Esophagus squamous epithelium (tissue), 5 donors: ENCODE results near the gene IPCEF1. TPM values are rescaled to one million over a fixed set of nuclear protein-coding genes. Genes with fewer than 3 reads are reported as not detected.

Experiments used
- DNase-seq: peaks from one replicate; lab custom pipeline; 2025; lab: John Stamatoyannopoulos, UW
- H3K27ac ChIP-seq, 4 donors: fragments of 200-600 bp; sonication (generic); one replicate each; pipeline ENCODE4 v1.5.1; 2016 to 2019; ENCODE audit warnings: mild to moderate bottlenecking in 1 of 4
- H3K27me3 ChIP-seq, 4 donors: fragments of 200-600 bp; sonication (generic); 1 replicate in 3 of 4; 2 replicates in 1 of 4; pipeline versions ENCODE4 v1.5.1 to v1.6.0; 2017 to 2021; ENCODE audit warnings: antibody characterized with exemption in 1 of 4
- H3K36me3 ChIP-seq, 3 donors: fragments of 200-600 bp; sonication (generic); one replicate each; pipeline ENCODE4 v1.5.1; 2016 to 2019
- H3K4me1 ChIP-seq, 3 donors: fragments of 200-600 bp; sonication (generic); one replicate each; pipeline ENCODE4 v1.5.1; 2017 to 2019
- H3K4me3 ChIP-seq, 4 donors: fragments of 200-600 bp; sonication (generic); 1 replicate in 3 of 4; 2 replicates in 1 of 4; pipeline ENCODE4 v1.5.1; 2016 to 2019; ENCODE audit warnings: mild to moderate bottlenecking in 2 of 4, moderate library complexity in 1 of 4
- H3K9me3 ChIP-seq, 3 donors: fragments of 200-600 bp; sonication (generic); one replicate each; pipeline ENCODE4 v1.5.1; 2016 to 2019
- POLR2A ChIP-seq, 4 donors: fragments of 450-650 bp; IDR thresholded peaks; one replicate each; pipeline ENCODE4 v1.6.1; 2017; ENCODE audit warnings: antibody characterized with exemption in 4 of 4, mild to moderate bottlenecking in 4 of 4, moderate library complexity in 3 of 4
- WGBS, 2 donors: methylation state at CpG; one replicate each; pipeline ENCODE4 v1.1.5; 2018; 5-methylcytosine and 5-hydroxymethylcytosine counted together
- intact Hi-C: fragments of 100-400 bp; cut with DNase I; formaldehyde crosslinking; loops from one replicate; pipeline ENCODE4 v1.15.0; 2022
- total RNA-seq, 4 donors: library from RNA; depleted of rRNA; stranded (reverse); fragments of >200 nt; gene quantifications; one replicate each; pipeline ENCODE4 v1.1.0, GENCODE V29; 2016
- TF ChIP-seq, protein P1 (sequence below), 6 experiments: fragments of 450-650 bp in 4 of 6; fragments of 200-600 bp in 2 of 6; sonication (generic) in 2 of 6; IDR thresholded peaks; one replicate each; pipeline ENCODE4 v1.5.1; 2016 to 2019; ENCODE audit warnings: antibody characterized with exemption in 6 of 6, mild to moderate bottlenecking in 4 of 6, moderate library complexity in 4 of 6
- donor health status: DM: yes; HTN: yes; CAD: no.

The IPCEF1 gene
- total RNA-seq, 4 donors from 2014 or later, result 1.8 to 8.1 (median 3.5) TPM

DNA sequence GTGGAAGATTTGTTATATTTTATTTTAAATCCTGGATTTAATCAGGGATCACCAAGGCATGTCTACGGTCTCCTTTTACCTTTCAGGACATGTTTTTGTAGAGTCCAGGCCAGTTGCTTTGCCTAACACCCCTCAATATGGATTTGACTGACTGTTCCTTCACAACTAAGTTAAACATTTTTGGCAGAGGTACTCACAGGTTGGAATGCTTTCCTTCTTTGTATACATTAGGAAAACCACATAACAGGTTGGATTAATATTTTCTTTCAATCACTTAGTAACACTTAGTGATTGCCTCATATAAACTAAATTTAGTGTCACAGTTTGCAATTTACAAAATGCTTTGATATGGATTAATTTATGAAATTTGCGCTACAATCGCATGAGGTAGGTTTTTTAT is 64.5 kb downstream of the IPCEF1 start:
- intact Hi-C loops, result no loop called here
- H3K27ac ChIP-seq, result no peak overlapping the region
- H3K4me1 ChIP-seq, result peaks cover 0 to 22% (median 0%) of the 10 kb centered on the region in 3 donors
- DNase-seq, result no peak
- no peaks in the 10 kb centered on the region for H3K36me3 ChIP-seq
- TF ChIP-seq, protein P1, sequence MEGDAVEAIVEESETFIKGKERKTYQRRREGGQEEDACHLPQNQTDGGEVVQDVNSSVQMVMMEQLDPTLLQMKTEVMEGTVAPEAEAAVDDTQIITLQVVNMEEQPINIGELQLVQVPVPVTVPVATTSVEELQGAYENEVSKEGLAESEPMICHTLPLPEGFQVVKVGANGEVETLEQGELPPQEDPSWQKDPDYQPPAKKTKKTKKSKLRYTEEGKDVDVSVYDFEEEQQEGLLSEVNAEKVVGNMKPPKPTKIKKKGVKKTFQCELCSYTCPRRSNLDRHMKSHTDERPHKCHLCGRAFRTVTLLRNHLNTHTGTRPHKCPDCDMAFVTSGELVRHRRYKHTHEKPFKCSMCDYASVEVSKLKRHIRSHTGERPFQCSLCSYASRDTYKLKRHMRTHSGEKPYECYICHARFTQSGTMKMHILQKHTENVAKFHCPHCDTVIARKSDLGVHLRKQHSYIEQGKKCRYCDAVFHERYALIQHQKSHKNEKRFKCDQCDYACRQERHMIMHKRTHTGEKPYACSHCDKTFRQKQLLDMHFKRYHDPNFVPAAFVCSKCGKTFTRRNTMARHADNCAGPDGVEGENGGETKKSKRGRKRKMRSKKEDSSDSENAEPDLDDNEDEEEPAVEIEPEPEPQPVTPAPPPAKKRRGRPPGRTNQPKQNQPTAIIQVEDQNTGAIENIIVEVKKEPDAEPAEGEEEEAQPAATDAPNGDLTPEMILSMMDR (IDR thresholded peaks at IDR 0.05), result no peak
- no peaks in the 10 kb centered on the region for H3K27me3 ChIP-seq
- no peaks in the 10 kb centered on the region for H3K9me3 ChIP-seq
- 30 to 58% methylated on average over 3 of the region's 3 CpGs for WGBS, 2 donors
- no peak overlapping the region for H3K4me3 ChIP-seq

DNA sequence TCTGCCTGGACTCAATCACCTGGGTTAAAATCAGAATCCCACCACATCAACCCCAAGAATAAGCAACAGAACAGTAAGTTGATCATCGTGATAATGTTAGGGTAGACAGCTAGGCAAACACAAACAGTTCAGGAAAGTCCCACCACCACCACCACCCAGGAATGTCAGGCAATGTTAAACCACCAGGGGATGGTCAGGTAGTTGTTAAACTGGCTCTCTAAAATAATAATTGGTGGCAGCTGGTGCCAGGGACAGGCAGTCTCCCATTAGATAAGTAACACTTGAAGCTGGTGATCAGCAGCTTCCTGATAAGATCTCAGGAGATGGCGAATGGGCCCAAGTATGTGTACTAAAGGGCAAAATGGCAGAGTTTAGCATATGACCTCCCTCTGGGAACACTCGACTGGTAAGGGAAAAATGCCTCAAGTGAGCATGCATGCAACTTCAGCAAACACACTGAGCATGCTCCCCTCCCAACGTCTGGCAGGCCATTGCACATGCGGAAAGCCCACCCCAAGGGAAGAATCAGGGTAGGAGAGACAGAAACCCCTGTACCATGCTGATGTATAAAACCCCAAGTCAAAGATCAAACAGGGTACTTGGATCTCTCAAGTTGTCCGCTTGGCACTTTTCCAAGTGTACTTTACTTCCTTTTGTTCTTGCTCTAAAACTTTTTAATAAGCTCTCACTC is 66.6 kb downstream of the IPCEF1 start:
- no peak for DNase-seq
- H3K27me3 ChIP-seq, result no peaks in the 10 kb centered on the region
- H3K4me1 ChIP-seq, result peaks cover 0 to 15% (median 0%) of the 10 kb centered on the region in 3 donors
- no peak overlapping the region for H3K4me3 ChIP-seq
- H3K36me3 ChIP-seq, result no peaks in the 10 kb centered on the region
- H3K27ac ChIP-seq, result no peak overlapping the region
- H3K9me3 ChIP-seq, result no peaks in the 10 kb centered on the region
- intact Hi-C loops, result no loop called here
- WGBS, 2 donors, result 88 to 90% methylated on average over 6 of the region's 6 CpGs
- TF ChIP-seq, protein P1 (IDR thresholded peaks at IDR 0.05), result no peak
- TF ChIP-seq POLR2A (IDR thresholded peaks at IDR 0.05), result no peak

GRCh38 chr6:154285826-154286225 is 70.8 kb downstream of the IPCEF1 start:
- Histone ChIP-seq H3K4me1 (no peaks in the 10 kb centered on the region), H3K36me3 (no peaks in the 10 kb centered on the region), H3K4me3 (no peak overlapping the region), H3K27ac (no peak overlapping the region), H3K27me3 (no peaks in the 10 kb centered on the region), H3K9me3 (no peaks in the 10 kb centered on the region)
- WGBS, 2 donors, result 43 to 53% methylated on average over 1 of the region's 1 CpG
- intact Hi-C loops, result no loop called here
- TF ChIP-seq POLR2A (IDR thresholded peaks at IDR 0.05), result no peak
- TF ChIP-seq, protein P1 (IDR thresholded peaks at IDR 0.05), result no peak
- DNase-seq, result no peak

DNA sequence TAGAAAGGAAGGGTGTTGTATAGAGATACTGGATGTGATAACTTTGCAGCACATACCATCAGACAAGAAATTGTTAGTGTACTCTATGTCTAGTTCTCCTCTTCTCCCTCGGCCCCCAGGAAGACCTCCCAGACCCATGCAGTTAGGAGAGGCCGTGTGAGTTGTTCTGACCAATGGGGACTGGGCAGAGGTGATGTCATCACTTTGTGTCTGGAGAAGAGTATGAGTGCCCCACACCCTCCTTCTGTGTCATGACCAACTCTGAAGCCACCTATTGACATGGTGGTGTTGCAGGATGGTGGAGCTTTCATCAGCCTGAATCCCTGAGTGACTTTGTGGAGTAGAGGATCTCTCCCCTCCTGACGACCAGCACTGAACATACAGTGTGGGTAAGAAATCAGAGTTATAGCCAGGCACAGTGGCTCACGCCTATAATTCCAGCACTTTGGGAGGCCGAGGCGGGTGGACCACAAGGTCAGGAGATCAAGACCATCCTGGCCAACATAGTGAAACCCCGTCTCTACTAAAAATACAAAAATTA is 72.2 kb downstream of the IPCEF1 start:
- Histone ChIP-seq H3K27me3 (no peaks in the 10 kb centered on the region), H3K9me3 (no peaks in the 10 kb centered on the region), H3K27ac (no peak overlapping the region), H3K4me1 (no peaks in the 10 kb centered on the region), H3K4me3 (no peak overlapping the region), H3K36me3 (no peaks in the 10 kb centered on the region)
- no peak for TF ChIP-seq POLR2A (IDR thresholded peaks at IDR 0.05)
- TF ChIP-seq, protein P1 (IDR thresholded peaks at IDR 0.05), result no peak
- intact Hi-C loops, result no loop called here
- WGBS, 2 donors, result 75 to 95% methylated on average over 2 to 4 of the region's 7 CpGs
- DNase-seq, result no peak

DNA sequence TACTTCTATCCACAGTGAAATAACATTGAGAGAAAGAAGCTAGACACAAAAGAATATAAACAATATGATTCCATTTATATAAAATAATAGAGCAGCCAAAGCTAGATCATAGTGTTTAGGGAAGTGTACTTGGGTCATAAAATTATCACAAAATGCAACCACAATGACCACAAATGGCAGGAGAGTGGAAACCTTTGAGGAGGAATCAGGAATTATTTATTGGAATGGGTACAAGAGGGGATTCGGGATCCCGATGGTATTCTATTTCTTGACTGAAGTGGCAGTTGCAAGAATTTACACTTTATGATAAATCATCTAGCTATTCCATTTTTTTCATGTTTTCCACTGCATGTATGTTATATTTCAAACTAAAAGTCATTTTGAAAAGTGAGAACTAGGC is 76.1 kb downstream of the IPCEF1 start:
- WGBS, 2 donors, result 56 to 85% methylated on average over 2 of the region's 2 CpGs
- peaks cover 0 to 13% (median 0%) of the 10 kb centered on the region in 3 donors for H3K4me1 ChIP-seq
- no peak for TF ChIP-seq POLR2A (IDR thresholded peaks at IDR 0.05)
- TF ChIP-seq, protein P1 (IDR thresholded peaks at IDR 0.05), result no peak
- no peak overlapping the region for H3K27ac ChIP-seq
- no peak for DNase-seq
- no peaks in the 10 kb centered on the region for H3K27me3 ChIP-seq
- intact Hi-C loops, result no loop called here
- no peak overlapping the region for H3K4me3 ChIP-seq
- H3K9me3 ChIP-seq, result no peaks in the 10 kb centered on the region
- H3K36me3 ChIP-seq, result no peaks in the 10 kb centered on the region
